Measurements from ENCODE around the gene C19orf12.

- TF ChIP-seq POLR2A (IDR thresholded peaks at IDR 0.05) (no peak), CTCF (IDR thresholded peaks at IDR 0.05) (no peak), POLR2AphosphoS5 (IDR thresholded peaks at IDR 0.05) (no peak)
Measured at GRCh38 chr19:29750001-29750400, 34.9 kb upstream of the C19orf12 start.

All from upper lobe of left lung (tissue), 4 donors.